HepG2 (cell line): ENCODE data around the gene NECTIN2. TPM values are rescaled to one million over a fixed set of nuclear protein-coding genes. Genes with fewer than 3 reads are reported as not detected.
A peak's percentile ranks its signal among the peaks of the same experiment; 100 is the strongest.

Experiments
- FOXK1 ChIP-seq: sonication (generic); formaldehyde crosslinking; IDR thresholded peaks from 2 replicates; pipeline ENCODE4 v1.4.0; 2020; ENCODE audit warnings: low read depth, missing genetic modification reagents, borderline replicate concordance
- GTF2F1 ChIP-seq: fragments of 150-350 bp; IDR thresholded peaks from 2 replicates; pipeline ENCODE4 v1.6.1; 2014; ENCODE audit warnings: low read length
- IRX3 ChIP-seq: sonication (generic); formaldehyde crosslinking; IDR thresholded peaks from 2 replicates; pipeline ENCODE4 v1.8.1; 2023; ENCODE audit warnings: mild to moderate bottlenecking, low read depth, missing genetic modification reagents, borderline replicate concordance
- NFYC ChIP-seq: IDR thresholded peaks from 2 replicates; pipeline ENCODE4 v1.6.1; 2016; ENCODE audit warnings: missing genetic modification reagents, missing compliant biosample characterization
- PCBP1 ChIP-seq: fragments of 200-400 bp; formaldehyde crosslinking; IDR thresholded peaks from 2 replicates; pipeline ENCODE4 v1.6.1; 2017; ENCODE audit warnings: mild to moderate bottlenecking, low read depth, low read length, borderline replicate concordance
- POLR2A ChIP-seq, 2 experiments: IDR thresholded peaks; 2 replicates each; pipeline ENCODE4 v1.6.1; 2011; ENCODE audit warnings: low read depth in 2 of 2, low read length in 2 of 2, mild to moderate bottlenecking in 1 of 2, moderate library complexity in 1 of 2; ENCODE audit not compliant: insufficient read depth in 1 of 2
- TCF7 ChIP-seq: sonication (generic); IDR thresholded peaks from 2 replicates; pipeline ENCODE4 v1.6.1; 2016; ENCODE audit warnings: antibody characterized with exemption, low read depth
- ZNF354B ChIP-seq: sonication (generic); formaldehyde crosslinking; IDR thresholded peaks from 2 replicates; pipeline ENCODE4 v1.8.0; 2022; ENCODE audit warnings: mild to moderate bottlenecking, missing genetic modification reagents
- ZNF605 ChIP-seq: sonication (generic); formaldehyde crosslinking; IDR thresholded peaks from 2 replicates; pipeline ENCODE4 v1.8.0; 2022; ENCODE audit warnings: mild to moderate bottlenecking, missing genetic modification reagents
- ZNF737 ChIP-seq: sonication (generic); formaldehyde crosslinking; IDR thresholded peaks from 2 replicates; pipeline ENCODE4 v1.5.0; 2020; ENCODE audit warnings: missing genetic modification reagents, mild to moderate bottlenecking, borderline replicate concordance
- polyA plus RNA-seq, 8 experiments: library from polyadenylated mRNA; depleted of rRNA in 3 of 8; stranded (reverse) in 7 of 8; unstranded in 1 of 8; fragments of >200 nt; fragmentation: Illumina TruSeq in 4 of 8; extraction: Trizol in 4 of 8; gene quantifications; 2 replicates each; pipeline versions ENCODE4 v1.2.1 to v1.2.3, GENCODE V29; 2011 to 2016; ENCODE audit warnings: low read depth in 4 of 8, missing spikeins in 1 of 8, mixed read lengths in 1 of 8; ENCODE audit not compliant: insufficient read depth in 1 of 8
- total RNA-seq, 5 experiments: library from RNA; depleted of rRNA; stranded (reverse); fragments of >200 nt; fragmentation: Illumina TruSeq; extraction: Trizol; gene quantifications; 2 replicates each; pipeline ENCODE4 v1.2.3, GENCODE V29; 2016; ENCODE audit warnings: low read depth in 1 of 5
- TF ChIP-seq, protein P1 (sequence below): sonication (generic); formaldehyde crosslinking; IDR thresholded peaks from 2 replicates; pipeline ENCODE4 v1.4.0; 2020; ENCODE audit warnings: missing genetic modification reagents
- TF ChIP-seq, protein P2 (sequence below): sonication (generic); formaldehyde crosslinking; IDR thresholded peaks from 2 replicates; pipeline ENCODE4 v1.8.0; 2022; ENCODE audit warnings: mild to moderate bottlenecking, missing genetic modification reagents, moderate library complexity
- TF ChIP-seq, protein P3 (sequence below): sonication (generic); formaldehyde crosslinking; IDR thresholded peaks from 2 replicates; pipeline ENCODE4 v1.4.0; 2020; ENCODE audit warnings: mild to moderate bottlenecking, low read depth, missing genetic modification reagents
- TF ChIP-seq, protein P4 (sequence below): sonication (generic); formaldehyde crosslinking; IDR thresholded peaks from 2 replicates; pipeline ENCODE4 v1.4.0; 2020; ENCODE audit warnings: missing genetic modification reagents
- TF ChIP-seq, protein P5 (sequence below): sonication (generic); formaldehyde crosslinking; IDR thresholded peaks from 2 replicates; pipeline ENCODE4 v1.8.0; 2022; ENCODE audit warnings: missing genetic modification reagents, low read depth, mild to moderate bottlenecking, borderline replicate concordance
- TF ChIP-seq, protein P6 (sequence below): sonication (generic); formaldehyde crosslinking; IDR thresholded peaks from 2 replicates; pipeline ENCODE4 v1.4.0; 2020; ENCODE audit warnings: mild to moderate bottlenecking, missing genetic modification reagents

NECTIN2 gene
- total and polyA plus RNA-seq, 2 of the 13 experiments (the other 11 are each of a cell fraction or from before 2014, with no cell fraction given), result 75.4 to 114 TPM

DNA sequence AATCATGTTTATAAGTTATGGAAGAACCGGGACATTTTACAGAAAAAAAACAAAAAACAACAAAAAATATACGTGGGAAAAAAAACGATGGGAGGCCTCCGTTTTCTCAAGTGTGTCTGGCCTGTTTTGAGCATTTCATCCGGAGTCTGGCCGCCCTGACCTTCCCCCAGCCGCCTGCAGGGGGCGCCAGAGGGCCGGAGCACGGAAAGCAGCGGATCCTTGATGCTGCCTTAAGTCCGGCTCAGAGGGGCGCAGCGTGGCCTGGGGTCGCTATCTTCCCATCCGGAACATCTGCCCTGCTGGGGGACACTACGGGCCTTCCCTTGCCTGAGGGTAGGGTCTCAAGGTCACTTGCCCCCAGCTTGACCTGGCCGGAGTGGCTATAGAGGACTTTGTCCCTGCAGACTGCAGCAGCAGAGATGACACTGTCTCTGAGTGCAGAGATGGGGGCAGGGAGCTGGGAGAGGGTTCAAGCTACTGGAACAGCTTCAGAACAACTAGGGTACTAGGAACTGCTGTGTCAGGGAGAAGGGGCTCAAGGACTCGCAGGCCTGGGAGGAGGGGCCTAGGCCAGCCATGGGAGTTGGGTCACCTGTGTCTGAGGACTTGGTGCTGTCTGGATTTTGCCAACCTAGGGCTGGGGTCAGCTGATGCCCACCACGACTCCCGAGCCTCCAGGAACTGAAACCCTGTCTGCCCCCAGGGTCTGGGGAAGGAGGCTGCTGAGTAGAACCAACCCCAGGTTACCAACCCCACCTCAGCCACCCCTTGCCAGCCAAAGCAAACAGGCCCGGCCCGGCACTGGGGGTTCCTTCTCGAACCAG is 57.7 kb downstream of the NECTIN2 start (continued):
- TF ChIP-seq, protein P1, sequence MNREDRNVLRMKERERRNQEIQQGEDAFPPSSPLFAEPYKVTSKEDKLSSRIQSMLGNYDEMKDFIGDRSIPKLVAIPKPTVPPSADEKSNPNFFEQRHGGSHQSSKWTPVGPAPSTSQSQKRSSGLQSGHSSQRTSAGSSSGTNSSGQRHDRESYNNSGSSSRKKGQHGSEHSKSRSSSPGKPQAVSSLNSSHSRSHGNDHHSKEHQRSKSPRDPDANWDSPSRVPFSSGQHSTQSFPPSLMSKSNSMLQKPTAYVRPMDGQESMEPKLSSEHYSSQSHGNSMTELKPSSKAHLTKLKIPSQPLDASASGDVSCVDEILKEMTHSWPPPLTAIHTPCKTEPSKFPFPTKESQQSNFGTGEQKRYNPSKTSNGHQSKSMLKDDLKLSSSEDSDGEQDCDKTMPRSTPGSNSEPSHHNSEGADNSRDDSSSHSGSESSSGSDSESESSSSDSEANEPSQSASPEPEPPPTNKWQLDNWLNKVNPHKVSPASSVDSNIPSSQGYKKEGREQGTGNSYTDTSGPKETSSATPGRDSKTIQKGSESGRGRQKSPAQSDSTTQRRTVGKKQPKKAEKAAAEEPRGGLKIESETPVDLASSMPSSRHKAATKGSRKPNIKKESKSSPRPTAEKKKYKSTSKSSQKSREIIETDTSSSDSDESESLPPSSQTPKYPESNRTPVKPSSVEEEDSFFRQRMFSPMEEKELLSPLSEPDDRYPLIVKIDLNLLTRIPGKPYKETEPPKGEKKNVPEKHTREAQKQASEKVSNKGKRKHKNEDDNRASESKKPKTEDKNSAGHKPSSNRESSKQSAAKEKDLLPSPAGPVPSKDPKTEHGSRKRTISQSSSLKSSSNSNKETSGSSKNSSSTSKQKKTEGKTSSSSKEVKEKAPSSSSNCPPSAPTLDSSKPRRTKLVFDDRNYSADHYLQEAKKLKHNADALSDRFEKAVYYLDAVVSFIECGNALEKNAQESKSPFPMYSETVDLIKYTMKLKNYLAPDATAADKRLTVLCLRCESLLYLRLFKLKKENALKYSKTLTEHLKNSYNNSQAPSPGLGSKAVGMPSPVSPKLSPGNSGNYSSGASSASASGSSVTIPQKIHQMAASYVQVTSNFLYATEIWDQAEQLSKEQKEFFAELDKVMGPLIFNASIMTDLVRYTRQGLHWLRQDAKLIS (CRISPR knock-in tag), result peak; percentile 41; the same call in 1 of the 2 replicates
- TF ChIP-seq ZNF737 (CRISPR knock-in tag) (no peak), TCF7 (no peak), ZNF354B (CRISPR knock-in tag) (no peak), PCBP1 (no peak), NFYC (CRISPR knock-in tag) (no peak), ZNF605 (peak; percentile 66), FOXK1 (CRISPR knock-in tag) (0 out of 2 replicates have a peak, but pooled peaks have one; percentile 15), IRX3 (CRISPR knock-in tag) (peak; percentile 70; the same call in 1 of the 2 replicates), GTF2F1 (no peak), POLR2A (IDR thresholded peaks at IDR 0.05; ENCODE audit: insufficient read depth in 1 of 2, low read depth in 2 of 2, low read length in 2 of 2) (peak; percentile 32 to 62)
- TF ChIP-seq, protein P2, sequence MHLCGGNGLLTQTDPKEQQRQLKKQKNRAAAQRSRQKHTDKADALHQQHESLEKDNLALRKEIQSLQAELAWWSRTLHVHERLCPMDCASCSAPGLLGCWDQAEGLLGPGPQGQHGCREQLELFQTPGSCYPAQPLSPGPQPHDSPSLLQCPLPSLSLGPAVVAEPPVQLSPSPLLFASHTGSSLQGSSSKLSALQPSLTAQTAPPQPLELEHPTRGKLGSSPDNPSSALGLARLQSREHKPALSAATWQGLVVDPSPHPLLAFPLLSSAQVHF, result no peak; the same call in 1 of the 2 replicates
- TF ChIP-seq, protein P3, sequence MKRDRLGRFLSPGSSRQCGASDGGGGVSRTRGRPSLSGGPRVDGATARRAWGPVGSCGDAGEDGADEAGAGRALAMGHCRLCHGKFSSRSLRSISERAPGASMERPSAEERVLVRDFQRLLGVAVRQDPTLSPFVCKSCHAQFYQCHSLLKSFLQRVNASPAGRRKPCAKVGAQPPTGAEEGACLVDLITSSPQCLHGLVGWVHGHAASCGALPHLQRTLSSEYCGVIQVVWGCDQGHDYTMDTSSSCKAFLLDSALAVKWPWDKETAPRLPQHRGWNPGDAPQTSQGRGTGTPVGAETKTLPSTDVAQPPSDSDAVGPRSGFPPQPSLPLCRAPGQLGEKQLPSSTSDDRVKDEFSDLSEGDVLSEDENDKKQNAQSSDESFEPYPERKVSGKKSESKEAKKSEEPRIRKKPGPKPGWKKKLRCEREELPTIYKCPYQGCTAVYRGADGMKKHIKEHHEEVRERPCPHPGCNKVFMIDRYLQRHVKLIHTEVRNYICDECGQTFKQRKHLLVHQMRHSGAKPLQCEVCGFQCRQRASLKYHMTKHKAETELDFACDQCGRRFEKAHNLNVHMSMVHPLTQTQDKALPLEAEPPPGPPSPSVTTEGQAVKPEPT (CRISPR knock-in tag), result peak; percentile 89
- TF ChIP-seq, protein P4, sequence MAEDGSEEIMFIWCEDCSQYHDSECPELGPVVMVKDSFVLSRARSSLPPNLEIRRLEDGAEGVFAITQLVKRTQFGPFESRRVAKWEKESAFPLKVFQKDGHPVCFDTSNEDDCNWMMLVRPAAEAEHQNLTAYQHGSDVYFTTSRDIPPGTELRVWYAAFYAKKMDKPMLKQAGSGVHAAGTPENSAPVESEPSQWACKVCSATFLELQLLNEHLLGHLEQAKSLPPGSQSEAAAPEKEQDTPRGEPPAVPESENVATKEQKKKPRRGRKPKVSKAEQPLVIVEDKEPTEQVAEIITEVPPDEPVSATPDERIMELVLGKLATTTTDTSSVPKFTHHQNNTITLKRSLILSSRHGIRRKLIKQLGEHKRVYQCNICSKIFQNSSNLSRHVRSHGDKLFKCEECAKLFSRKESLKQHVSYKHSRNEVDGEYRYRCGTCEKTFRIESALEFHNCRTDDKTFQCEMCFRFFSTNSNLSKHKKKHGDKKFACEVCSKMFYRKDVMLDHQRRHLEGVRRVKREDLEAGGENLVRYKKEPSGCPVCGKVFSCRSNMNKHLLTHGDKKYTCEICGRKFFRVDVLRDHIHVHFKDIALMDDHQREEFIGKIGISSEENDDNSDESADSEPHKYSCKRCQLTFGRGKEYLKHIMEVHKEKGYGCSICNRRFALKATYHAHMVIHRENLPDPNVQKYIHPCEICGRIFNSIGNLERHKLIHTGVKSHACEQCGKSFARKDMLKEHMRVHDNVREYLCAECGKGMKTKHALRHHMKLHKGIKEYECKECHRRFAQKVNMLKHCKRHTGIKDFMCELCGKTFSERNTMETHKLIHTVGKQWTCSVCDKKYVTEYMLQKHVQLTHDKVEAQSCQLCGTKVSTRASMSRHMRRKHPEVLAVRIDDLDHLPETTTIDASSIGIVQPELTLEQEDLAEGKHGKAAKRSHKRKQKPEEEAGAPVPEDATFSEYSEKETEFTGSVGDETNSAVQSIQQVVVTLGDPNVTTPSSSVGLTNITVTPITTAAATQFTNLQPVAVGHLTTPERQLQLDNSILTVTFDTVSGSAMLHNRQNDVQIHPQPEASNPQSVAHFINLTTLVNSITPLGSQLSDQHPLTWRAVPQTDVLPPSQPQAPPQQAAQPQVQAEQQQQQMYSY (CRISPR knock-in tag), result 0 out of 2 replicates have a peak, but pooled peaks have one; percentile 26
- TF ChIP-seq, protein P5, sequence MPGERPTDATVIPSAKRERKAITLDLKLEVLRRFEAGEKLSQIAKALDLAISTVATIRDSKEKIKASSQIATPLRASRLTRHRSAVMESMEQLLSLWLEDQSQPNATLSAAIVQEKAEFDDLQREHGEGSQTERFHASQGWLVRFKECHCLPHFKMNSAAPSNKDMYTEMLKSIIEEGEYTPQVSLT, result no peak
- TF ChIP-seq, protein P6, sequence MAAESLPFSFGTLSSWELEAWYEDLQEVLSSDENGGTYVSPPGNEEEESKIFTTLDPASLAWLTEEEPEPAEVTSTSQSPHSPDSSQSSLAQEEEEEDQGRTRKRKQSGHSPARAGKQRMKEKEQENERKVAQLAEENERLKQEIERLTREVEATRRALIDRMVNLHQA, result 0 out of 2 replicates have a peak, but pooled peaks have one; percentile 50
